GM21526 (cell line): ENCODE measurements around the gene RCOR2.
"Not testable (repeated sequence)": the region's sequence is repeated elsewhere in the genome, so short reads cannot be mapped to it uniquely, and the experiment has no call there.

Source experiments
- ATAC-seq: cut with Tn5 transposase; IDR thresholded peaks from one replicate; pipeline ENCODE4 v1.9.1; 2021; ENCODE audit warnings: moderate library complexity; ENCODE audit not compliant: unreplicated experiment, low FRiP score

RCOR2 gene

DNA sequence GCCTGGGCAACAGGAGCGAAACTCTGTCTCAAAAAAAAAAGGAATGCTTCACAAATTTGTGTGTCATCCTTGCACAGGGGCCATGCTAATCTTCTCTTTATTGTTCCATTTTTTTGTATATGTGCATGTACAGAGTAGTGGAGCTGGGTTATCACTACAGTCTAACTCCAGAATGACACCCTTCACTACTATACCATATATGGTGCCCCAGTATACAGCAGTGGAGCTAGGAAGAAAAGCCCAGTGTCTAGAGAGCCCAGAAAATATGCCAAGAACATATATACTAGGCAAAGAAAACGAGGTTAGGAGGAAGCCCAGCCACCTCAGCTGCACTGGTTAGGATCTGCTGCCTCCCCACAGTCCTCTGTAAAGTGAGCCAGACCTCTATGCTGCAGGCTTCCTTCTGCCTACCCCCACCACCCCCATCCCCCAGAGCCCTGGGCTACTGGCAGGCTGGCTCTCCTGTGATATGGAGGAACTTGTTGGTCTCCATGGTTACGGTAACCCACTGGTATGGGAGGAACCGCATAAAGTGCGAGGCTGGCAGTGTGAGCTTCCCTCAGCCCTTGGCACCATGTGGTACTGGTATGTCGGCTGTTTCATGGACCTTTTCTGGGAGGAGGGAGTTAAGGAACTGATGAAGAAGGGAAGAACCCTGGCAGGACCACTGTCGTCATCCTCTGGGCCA, 34.3 kb downstream of the RCOR2 start:
- ATAC-seq = no peak

DNA sequence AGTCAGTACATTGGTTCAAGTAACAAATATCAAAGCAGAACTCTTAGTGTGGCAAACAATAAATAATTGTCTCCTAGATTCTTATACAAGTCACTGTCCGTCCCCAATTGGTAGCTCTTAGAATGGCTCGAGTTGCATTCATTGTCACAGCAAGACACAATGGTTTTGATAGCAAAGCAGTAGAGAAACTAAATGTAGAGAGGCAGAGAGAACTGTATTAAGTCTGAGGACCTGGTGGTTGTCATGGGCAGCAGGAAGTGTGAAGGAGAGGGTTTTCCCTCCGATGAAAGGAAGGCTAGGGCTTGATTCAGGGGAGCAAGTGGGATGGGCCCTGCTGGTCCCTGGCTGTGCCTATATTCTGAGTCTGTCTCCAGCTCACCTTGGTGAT, 36.6 kb downstream of the RCOR2 start:
- ATAC-seq = no peak

DNA sequence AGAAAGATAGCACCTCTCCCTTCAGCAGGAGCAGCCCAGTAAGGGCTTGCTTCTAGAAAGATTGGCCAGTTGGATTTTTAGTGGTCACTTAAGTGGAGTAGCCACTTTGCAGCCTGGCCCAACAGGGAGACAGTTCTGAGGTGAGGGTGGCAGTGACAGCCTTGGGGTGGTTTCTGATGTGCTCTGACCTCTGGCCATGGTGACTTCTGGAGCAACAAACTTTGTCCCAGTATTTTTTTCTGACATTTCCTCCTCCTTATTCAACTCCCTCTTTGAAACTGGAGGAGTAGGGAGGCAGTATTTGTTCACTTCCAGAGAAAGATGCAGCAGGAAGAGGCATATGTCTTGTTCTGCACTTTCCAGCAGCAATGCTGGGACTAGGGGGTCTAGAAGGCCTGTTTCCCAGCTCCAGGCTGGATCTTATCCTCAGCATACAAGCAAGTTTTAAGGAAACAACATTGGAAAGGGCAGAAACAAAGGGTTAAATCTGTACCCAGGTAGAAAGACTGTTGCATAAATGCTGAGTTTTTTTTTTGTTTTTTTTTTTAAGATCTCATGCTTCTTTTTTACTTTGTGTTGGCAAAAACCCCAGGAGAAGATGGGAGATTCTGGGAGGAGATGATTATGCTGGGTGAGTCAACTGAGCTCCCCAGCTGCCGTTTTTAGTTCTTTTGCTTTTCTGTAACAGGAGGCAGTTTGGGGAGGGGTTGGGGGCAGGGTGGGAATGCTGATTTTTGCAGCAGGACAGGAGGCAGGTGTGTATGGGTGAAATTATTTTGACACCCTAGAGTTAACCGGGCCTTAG, 37.2 kb downstream of the RCOR2 start:
- no peak for ATAC-seq

DNA sequence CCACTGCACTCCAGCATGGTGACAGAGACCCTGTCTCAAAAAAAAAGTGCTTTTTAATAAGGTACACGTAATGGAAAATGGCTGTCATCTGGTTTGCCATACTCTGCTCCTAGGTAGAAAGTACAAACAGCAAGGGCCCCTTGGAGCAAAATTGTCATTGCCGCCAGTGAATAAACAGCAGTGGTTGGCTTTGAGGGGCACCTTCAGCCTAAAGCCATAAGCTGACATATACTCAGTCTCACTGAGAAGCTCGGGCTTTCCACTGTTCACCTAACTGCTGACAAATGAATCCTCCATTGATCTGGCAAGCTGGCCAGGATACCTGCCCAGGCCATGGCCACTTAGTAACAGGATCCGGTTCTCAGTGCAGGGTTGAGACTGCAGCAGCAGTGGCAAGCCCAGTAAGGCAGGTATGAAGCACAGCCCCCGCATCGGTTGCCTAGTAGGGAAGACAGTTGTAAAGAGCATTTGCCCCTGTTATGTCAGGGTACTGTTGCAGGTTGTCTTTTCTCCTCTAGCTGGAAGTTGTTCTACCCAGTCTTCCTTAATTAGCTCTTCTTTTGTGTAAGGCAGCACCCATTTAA, 39.2 kb downstream of the RCOR2 start:
- ATAC-seq = no peak

DNA sequence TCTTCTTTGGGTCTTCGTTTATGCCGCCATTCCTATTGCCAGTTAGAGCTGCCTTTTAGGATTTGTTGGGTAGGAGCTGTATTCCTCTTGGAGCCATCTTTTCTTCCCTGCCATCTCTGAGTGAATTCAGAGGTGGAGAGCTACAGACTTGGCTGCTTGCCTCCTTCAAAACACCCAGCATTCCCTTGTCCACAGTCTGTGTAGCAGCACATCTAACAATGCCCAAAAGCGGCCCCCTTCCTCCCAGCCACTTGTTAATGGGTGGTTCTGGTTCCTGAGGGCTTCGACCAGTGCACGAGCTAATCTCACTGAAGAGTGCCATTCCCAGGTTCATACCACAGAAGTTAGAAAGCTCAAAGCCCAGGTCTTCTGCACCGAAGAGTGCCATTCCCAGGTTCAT, 40.3 kb downstream of the RCOR2 start:
- no peak for ATAC-seq

DNA sequence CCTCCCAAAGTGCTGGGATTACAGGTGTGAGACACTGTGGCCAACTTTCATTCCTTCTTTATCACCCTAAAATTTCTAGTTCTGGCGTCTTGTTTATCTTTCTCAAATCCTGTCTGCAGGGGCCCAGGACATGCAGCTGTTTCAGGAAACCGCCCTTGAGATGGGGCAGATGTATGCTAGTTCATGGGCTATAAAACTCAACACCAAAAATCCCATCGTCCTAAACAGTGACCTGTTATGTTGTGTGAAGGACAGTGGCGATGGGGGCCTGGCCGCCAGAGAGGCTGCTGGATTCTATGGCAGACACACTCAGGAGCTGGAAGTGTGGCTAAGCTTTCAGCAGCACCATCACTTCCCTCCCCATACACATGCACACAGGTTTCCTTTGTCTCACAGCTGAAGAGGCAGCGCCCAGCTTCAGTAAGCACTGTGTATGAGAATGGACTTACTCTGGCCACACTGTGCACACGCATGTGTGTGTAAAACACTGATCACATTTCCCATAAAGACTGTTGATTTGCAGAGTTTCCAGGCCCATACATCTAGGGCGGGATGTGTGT, 41.4 kb downstream of the RCOR2 start:
- ATAC-seq = no peak

DNA sequence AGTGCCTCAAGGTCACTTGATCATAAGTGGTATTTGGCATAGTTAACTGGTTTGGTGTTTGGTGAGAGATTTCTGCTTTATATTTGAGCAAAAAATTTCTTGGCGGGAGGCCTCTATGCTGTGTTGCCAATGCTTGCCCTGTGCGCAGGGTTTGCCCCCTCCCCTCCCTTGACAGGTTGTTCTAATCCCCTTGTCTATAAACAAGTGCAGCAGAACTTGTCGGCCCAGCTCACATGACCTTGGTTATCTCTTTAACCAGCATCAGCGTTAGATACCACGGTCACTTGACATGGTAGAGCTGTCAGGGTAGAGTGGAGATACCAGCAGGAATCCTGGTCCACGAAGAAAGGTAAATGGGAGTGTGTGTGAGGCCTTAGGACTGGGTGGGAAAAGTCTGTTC, 42.5 kb downstream of the RCOR2 start:
- ATAC-seq = no peak

DNA sequence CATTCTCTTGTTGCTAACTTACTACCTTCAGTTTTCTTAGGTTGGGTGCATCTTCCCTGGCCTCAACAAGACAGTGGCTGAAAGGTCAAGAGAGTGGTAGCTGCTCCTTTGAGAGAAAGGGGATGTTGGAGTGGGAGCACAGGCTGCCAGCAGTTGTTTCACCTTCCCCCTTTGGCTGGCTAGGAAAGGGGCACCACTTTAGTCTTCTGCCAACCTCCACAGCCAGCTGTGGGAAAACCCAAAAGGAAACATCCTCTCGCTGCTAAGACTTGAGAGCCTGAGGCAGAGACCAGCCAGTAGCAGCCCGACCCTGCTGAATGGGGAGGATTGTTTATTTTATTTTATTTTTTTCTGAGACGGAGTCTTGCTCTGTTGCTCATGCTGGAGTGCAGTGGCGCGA, 43.7 kb downstream of the RCOR2 start:
- no peak for ATAC-seq

DNA sequence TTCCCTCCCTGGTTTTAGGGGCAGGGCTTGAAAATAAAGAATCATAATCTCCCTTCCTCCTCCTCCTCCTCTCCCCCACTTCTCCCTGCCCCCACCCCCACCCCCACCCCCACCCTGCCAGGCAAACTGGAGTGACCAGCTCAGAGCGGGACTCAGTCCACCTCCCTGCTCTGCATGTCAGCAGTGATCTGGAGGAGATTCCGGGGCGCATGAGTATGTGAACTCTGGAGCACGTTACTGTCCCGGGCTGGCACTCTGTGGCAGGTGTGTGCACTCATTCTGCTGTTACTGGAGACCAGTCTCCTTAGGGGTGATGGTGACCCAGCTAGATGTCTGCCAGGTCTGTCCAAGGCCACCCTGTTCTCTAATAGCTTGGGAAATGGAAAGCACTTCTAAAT, 44.2 kb downstream of the RCOR2 start:
- no peak for ATAC-seq

DNA sequence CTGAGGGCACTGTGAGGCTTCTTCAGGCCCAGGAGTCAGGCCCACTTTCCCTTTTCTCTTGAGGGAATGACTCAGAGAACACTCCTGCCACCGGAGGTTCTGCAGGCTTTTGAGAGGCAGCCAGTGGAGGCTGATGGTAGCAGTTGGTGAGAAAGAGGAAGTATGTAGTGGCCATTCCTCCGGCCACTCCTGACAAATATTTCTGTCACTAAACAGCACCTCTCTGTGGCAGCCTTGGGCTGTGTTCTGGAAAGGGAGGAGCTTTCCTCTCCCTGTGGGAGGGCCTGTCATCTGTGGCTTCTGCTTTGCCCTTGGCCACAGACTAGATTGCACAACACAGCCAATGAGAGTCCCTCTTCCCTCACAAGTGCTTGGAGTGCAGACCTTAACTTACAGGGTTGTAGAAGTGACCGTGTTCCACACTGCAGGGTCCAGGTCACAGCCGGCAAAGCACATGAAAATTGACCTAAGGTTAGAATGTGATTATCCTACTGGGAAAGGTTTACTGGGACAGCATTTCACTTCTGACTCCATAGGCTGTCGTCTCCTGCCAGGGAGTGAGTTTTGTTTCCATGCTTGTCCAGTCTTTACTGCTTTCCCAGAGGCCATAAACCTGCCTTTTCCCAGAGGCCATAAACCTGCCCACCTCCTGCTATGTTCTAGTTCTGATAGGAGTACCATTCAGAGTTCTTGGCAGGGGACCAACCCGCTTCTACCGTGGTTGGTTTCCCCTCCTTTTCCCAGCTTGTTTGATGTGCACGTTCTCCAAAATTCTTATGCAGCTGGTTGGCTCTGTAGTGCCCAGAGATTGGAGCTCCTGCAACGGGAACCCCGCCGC, 44.8 kb downstream of the RCOR2 start:
- ATAC-seq = peak; percentile 85

DNA sequence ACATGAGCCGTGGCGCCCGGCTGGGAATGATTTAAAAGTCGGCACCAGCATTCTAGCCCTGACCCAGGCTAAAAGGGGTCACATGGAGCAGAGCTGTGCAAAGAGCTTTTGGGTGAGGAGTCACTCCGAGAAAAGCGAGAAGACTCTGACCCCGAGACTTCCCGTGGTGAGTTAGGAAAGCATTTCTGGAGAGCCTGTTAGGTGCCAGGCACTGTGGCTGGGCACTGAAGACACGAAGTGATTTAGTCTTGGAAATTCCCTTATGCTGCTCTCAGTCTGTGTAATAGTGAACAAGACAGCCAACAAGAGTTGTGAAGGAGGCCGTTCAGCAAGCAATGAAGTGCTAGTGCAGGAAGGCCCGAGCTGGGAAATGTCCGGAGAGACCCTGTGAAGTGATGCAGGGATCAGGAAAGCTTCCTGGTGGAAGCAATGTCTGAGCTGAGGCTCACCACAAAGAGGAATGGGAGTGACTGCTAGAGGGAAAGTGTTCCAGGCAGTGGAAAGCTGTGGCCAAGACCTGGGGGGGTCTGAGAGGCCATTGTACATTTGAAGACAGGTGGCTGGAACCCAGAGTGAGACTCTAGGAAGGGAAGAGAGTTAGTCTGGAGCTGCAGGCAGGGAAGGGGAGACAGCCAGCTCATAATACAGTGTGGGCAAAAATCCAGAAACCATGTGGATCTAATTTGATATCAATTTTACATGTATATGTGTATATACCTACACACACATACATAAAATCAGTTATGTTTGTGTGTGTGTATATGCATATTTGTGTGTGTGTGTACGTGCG, 46.4 kb downstream of the RCOR2 start:
- ATAC-seq = no peak

DNA sequence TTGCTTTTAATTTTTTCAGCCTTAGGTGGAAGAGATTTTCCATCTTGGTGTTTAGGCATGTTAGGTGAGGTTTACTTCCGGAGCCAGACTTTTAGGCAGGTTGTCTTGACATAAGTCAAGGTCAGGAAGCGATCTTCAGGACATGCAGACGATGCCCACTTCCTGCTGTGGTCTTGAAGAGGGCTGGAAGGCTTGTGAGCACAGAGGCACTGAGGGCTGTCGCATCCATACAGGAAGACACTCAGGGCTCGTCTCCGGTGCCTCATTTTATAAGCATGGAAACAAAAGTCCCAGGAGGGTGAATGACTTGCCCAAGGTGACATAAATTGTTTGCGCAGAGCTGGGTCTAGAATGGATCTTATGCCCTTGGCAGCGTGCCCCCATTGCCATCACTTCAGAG, 47.3 kb downstream of the RCOR2 start:
- ATAC-seq = no peak

DNA sequence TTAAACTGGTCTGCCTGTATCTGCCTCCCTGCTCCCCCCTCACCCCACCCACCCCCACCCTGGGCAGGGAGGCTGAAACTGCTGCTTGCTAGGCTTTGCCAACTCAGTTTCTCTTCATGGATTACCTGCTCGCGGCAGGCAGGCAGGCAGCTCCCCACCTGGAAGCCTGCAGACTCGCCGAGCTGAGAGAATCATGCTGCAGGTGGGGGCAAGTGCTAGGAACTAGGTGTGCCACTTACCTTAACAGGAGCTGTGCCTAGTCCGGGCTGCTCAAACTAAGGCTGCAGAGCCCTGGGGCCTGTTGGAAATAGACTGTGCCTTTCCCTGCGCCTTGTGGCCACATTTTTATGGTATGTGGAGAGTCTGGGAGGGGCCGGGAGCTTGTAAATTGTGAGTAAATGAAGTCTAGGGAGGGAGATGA, 47.8 kb downstream of the RCOR2 start:
- no peak for ATAC-seq

DNA sequence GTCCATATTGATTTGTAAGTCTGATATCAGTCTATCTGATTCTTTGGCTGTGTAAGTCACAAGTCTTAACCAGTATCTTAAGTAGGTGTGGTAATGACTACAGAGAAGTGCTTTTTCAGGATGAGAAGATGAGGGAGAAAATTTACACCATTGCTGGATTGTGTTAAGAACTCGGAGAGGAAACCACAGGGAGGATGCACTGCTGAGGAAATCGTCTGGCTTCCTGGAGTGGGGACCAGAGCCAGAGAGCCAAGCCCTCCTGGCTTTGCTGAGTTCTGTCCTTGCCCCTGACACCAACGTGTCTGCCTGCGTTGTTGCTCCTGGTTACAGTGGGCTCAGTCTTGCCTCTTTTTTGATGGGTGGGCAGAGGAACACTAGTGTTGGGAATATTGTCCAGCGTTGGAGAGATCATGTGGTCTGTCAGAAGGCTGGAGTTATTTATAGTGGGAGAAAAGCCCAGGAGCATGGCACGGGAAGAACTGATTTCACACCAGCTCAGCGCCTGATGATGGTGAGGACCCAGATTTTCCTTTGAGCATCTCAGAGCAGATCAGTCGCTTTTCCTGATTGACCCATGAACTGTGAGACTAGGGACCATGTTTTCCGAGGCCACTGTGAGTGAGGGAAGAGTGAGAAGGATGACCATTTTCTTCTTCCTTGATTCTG, 48.4 kb downstream of the RCOR2 start:
- no peak for ATAC-seq

DNA sequence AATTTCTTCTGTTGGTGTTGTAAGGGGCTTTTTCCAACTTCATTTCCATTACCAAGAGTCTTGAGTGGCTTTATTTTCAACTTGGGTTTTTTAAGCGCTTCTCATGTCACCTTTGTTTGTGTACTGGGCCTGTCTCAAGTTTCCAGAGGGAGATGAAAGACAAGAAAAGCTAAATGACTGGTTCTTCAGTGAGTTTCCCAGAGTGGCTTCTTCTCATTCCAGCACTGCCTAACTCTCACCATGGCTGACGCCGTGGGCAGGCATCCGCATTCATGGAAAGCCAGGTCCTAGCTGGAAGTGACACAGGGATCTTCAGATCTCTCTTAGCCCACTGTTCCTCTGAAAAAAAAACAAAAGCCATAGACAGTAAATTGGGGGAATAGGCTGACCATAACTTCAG, 49.5 kb downstream of the RCOR2 start:
- no peak for ATAC-seq

DNA sequence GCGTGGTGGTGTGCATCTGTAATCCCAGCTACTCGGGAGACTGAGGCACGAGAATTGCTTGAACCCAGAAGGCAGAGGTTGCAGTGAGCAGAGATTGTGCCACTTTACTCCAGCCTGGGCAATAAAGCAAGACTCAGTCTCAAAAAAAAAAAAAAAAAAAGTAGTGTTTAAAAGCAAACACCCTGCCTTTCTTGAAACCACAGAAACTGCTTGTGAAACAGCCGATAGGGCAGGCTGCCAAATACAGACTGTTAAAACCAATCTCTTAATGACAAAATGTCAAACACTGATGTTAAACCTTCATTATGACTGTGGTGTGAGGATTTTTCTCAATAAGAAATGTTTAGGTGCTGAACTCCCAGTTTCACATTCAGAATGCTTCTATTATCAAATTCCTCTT, 50.8 kb downstream of the RCOR2 start:
- peak; percentile 60 for ATAC-seq

DNA sequence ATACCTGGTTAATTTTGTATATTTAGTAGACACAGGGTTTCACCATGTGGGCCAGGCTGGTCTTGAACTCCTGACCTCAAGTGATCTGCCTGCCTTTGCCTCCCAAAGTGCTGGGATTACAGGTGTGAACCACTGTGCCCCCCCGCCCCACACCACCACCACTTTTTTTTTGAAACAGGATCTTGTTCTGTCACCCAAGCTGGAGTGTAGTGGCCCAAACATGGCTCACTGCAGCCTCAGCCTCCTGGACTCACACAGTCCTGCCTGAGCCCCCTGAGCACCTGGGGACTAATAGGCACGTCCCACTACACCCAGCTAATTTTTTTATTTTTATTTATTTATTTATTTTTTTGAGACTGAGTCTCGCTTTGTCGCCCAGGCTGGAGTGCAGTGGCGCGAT, 53.3 kb downstream of the RCOR2 start:
- not testable (repeated sequence) for ATAC-seq

DNA sequence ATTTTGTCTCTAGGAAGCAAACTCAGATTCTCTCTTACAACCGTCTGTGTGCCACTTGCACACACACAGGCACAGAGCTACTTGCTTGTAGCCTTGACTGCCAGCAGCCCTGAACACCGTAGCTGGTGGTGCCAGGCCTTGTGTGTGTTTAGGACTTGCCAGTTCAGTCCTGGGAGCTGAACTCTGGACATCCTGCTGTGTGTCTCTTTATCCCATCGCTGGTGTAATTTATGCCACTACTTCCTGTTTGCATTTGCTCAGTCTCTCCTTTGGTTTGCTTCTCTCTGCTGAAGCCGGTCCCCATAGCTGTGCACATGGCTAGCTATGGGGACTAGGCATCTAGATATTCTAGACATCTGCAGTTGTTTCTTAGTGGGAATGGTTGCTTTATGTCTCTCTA, 54.0 kb downstream of the RCOR2 start:
- no peak for ATAC-seq
